ENCODE data around the gene PRCC. TPM values are rescaled to one million over a fixed set of nuclear protein-coding genes. Genes with fewer than 3 reads are reported as not detected.

PRCC gene
- total RNA-seq, 2 experiments from 2014 or later: 49.5 to 50.0 TPM

- Histone ChIP-seq H3K27me3 (ENCODE audit: control insufficient read depth in 1 of 2, insufficient read depth in 2 of 2, low read length in 2 of 2) (no peaks in the 10 kb centered on the region), H3K27ac (ENCODE audit: low read depth in 1 of 2, low read length in 2 of 2) (no peak overlapping the region), H3K4me3 (ENCODE audit: low read length) (no peak overlapping the region), H3K9me3 (ENCODE audit: control insufficient read depth in 1 of 2, insufficient read depth in 1 of 2, low read length in 2 of 2) (no peaks in the 10 kb centered on the region), H3K36me3 (ENCODE audit: insufficient read depth, low read length) (peaks cover 31% of the 10 kb centered on the region), H3K4me1 (ENCODE audit: insufficient read depth, low read length) (peaks cover 21% of the 10 kb centered on the region)
- ATAC-seq (ENCODE audit: poor library complexity) (peak; percentile 32), DNase-seq (no peak)
- intact Hi-C loops (cut with DNase I, micrococcal nuclease): no loop called here
- Mint-ChIP-seq H3K4me1 (ENCODE audit: low read depth) (peaks cover 57% of the 10 kb centered on the region), H3K36me3 (ENCODE audit: low read depth) (peaks cover 42% of the 10 kb centered on the region), H3K4me3 (no peak overlapping the region), H3K9me3 (no peaks in the 10 kb centered on the region), H3K27me3 (no peaks in the 10 kb centered on the region), H3K27ac (peak overlapping the region; percentile 53)
- CTCF ChIA-PET: interaction anchor here (1.4 to 2.1 kb wide), 2 partner anchors 52 to 114 kb away, joined by 3 to 7 read pairs; no protein-coding TSS in a partner anchor
- no peak for TF ChIP-seq CTCF (IDR thresholded peaks at IDR 0.05)
- POLR2A ChIA-PET: no interaction called here
Measured at GRCh38 chr1:156777573-156777972, 10.2 kb downstream of the PRCC start.

GRCh38 chr1:156781585-156782186 is 14.4 kb downstream of the PRCC start:
- Mint-ChIP-seq H3K27ac (no peak overlapping the region), H3K36me3 (ENCODE audit: low read depth) (peaks cover 54% of the 10 kb centered on the region), H3K4me1 (ENCODE audit: low read depth) (peaks cover 32% of the 10 kb centered on the region), H3K27me3 (no peaks in the 10 kb centered on the region), H3K4me3 (no peak overlapping the region), H3K9me3 (no peaks in the 10 kb centered on the region)
- H3K4me1 ChIP-seq (ENCODE audit: insufficient read depth, low read length): peaks cover 4% of the 10 kb centered on the region
- H3K36me3 ChIP-seq (ENCODE audit: insufficient read depth, low read length): peaks cover 46% of the 10 kb centered on the region
- H3K9me3 ChIP-seq (ENCODE audit: control insufficient read depth in 1 of 2, insufficient read depth in 1 of 2, low read length in 2 of 2): no peaks in the 10 kb centered on the region
- no peak overlapping the region for H3K4me3 ChIP-seq (ENCODE audit: low read length)
- ATAC-seq (ENCODE audit: poor library complexity): no peak
- DNase-seq: no peak
- CTCF ChIA-PET: interaction anchor here (1.2 to 2.1 kb wide), 3 partner anchors 56 to 92 kb away, joined by 3 to 5 read pairs (median 4); partner anchors contain the start of gene NTRK1
- POLR2A ChIA-PET: interaction anchor here (0.5 kb wide), 1 partner anchor 111 kb away, joined by 4 read pairs; no protein-coding TSS in a partner anchor
- no peak for TF ChIP-seq CTCF (IDR thresholded peaks at IDR 0.05)
- intact Hi-C loops (cut with DNase I, micrococcal nuclease): no loop called here
- H3K27ac ChIP-seq (ENCODE audit: low read depth in 1 of 2, low read length in 2 of 2): no peak overlapping the region
- H3K27me3 ChIP-seq (ENCODE audit: control insufficient read depth in 1 of 2, insufficient read depth in 2 of 2, low read length in 2 of 2): no peaks in the 10 kb centered on the region

- Histone ChIP-seq H3K9me3 (ENCODE audit: control insufficient read depth in 1 of 2, insufficient read depth in 1 of 2, low read length in 2 of 2) (no peaks in the 10 kb centered on the region), H3K4me3 (ENCODE audit: low read length) (no peak overlapping the region), H3K27me3 (ENCODE audit: control insufficient read depth in 1 of 2, insufficient read depth in 2 of 2, low read length in 2 of 2) (no peaks in the 10 kb centered on the region), H3K36me3 (ENCODE audit: insufficient read depth, low read length) (peaks cover 69% of the 10 kb centered on the region), H3K4me1 (ENCODE audit: insufficient read depth, low read length) (peaks cover 2% of the 10 kb centered on the region), H3K27ac (ENCODE audit: low read depth in 1 of 2, low read length in 2 of 2) (no peak overlapping the region)
- H3K4me3 Mint-ChIP-seq: no peak overlapping the region
- no peaks in the 10 kb centered on the region for H3K27me3 Mint-ChIP-seq
- H3K36me3 Mint-ChIP-seq (ENCODE audit: low read depth): peaks cover 77% of the 10 kb centered on the region
- POLR2A ChIA-PET: no interaction called here
- intact Hi-C loops (cut with DNase I, micrococcal nuclease): no loop called here
- H3K4me1 Mint-ChIP-seq (ENCODE audit: low read depth): peaks cover 14% of the 10 kb centered on the region
- no peak for ATAC-seq (ENCODE audit: poor library complexity)
- CTCF ChIA-PET: interaction anchor here (0.7 to 1.3 kb wide), 3 partner anchors 59 to 118 kb away, joined by 3 to 5 read pairs (median 3); partner anchors contain the start of gene NTRK1
- no peaks in the 10 kb centered on the region for H3K9me3 Mint-ChIP-seq
- H3K27ac Mint-ChIP-seq: no peak overlapping the region
- no peak for DNase-seq
- TF ChIP-seq CTCF (IDR thresholded peaks at IDR 0.05): no peak
Measured at GRCh38 chr1:156785458-156785857, 18.1 kb downstream of the PRCC start.

Data from CD4-positive, alpha-beta T cell (primary cell).